Sigmoid colon (tissue), 7 donors: Measurements from ENCODE around the gene MSLN. TPM values are rescaled to one million over a fixed set of nuclear protein-coding genes. Genes with fewer than 3 reads are reported as not detected.
"Not testable (repeated sequence)": the region's sequence is repeated elsewhere in the genome, so short reads cannot be mapped to it uniquely, and the experiment has no call there.

ENCODE experiments used
- DNase-seq: peaks from one replicate; pipeline ENCODE4 v3.0.0-alpha.2; 2019
- H3K27ac ChIP-seq, 4 donors: fragments of 200-600 bp; sonication (generic); one replicate each; pipeline ENCODE4 v1.5.1; 2016 to 2019; ENCODE audit warnings: mild to moderate bottlenecking in 1 of 4
- H3K27me3 ChIP-seq, 3 donors: fragments of 200-600 bp; sonication (generic); one replicate each; pipeline ENCODE4 v1.5.1; 2019; ENCODE audit warnings: mild to moderate bottlenecking in 1 of 3
- H3K36me3 ChIP-seq, 4 donors: fragments of 200-600 bp; sonication (generic); one replicate each; pipeline ENCODE4 v1.5.1; 2016 to 2019
- H3K4me1 ChIP-seq, 4 donors: fragments of 200-600 bp; sonication (generic); one replicate each; pipeline ENCODE4 v1.5.1; 2017 to 2019
- H3K4me3 ChIP-seq, 4 donors: fragments of 200-600 bp; sonication (generic); one replicate each; pipeline ENCODE4 v1.5.1; 2017 to 2019; ENCODE audit warnings: mild to moderate bottlenecking in 2 of 4, moderate library complexity in 1 of 4
- H3K9me3 ChIP-seq, 4 donors: fragments of 200-600 bp in 3 of 4; sonication (generic) in 3 of 4; one replicate each; pipeline versions ENCODE4 v1.5.1 to v1.6.1; 2013 to 2019
- EP300 ChIP-seq, 4 donors: sonication (generic); formaldehyde crosslinking; IDR thresholded peaks; one replicate each; pipeline ENCODE4 v1.6.1; 2017; ENCODE audit warnings: antibody characterized with exemption in 4 of 4
- POLR2A ChIP-seq, 2 donors: fragments of 450-650 bp; IDR thresholded peaks; one replicate each; pipeline ENCODE4 v1.6.1; 2016; ENCODE audit warnings: antibody characterized with exemption in 2 of 2, mild to moderate bottlenecking in 2 of 2, moderate library complexity in 2 of 2
- POLR2AphosphoS5 ChIP-seq, 4 donors: sonication (generic); formaldehyde crosslinking; IDR thresholded peaks; one replicate each; pipeline ENCODE4 v1.6.1; 2017; ENCODE audit warnings: antibody characterized with exemption in 4 of 4
- WGBS, 2 donors: extraction: QIAGEN DNeasy Blood & Tissue Kit; methylation state at CpG; one replicate each; pipeline ENCODE4 v1.1.7; 2013; 5-methylcytosine and 5-hydroxymethylcytosine counted together
- intact Hi-C: fragments of 100-400 bp; cut with DNase I; formaldehyde crosslinking; loops from one replicate; pipeline ENCODE4 v1.15.1; 2023
- polyA plus RNA-seq, 3 donors: library from polyadenylated mRNA; stranded (reverse); fragments of 200-250 nt; gene quantifications; one replicate each; pipeline ENCODE4 v1.2.3, GENCODE V29; 2013
- total RNA-seq, 4 donors: library from RNA; depleted of rRNA; stranded (reverse); fragments of >200 nt; gene quantifications; one replicate each; pipeline ENCODE4 v1.1.0, GENCODE V29; 2016
- TF ChIP-seq, protein P1 (sequence below), 4 experiments: fragments of 450-650 bp in 3 of 4; fragments of 200-600 bp in 1 of 4; IDR thresholded peaks; one replicate each; pipeline ENCODE4 v1.5.1; 2016 to 2019; ENCODE audit warnings: antibody characterized with exemption in 4 of 4, mild to moderate bottlenecking in 3 of 4, moderate library complexity in 2 of 4
- donor health status: healthy with polysubstance abuse.
- donor health status: Bipolar disorder and iron deficiency.
- donor health status: healthy.

Gene MSLN
- total and polyA plus RNA-seq, 7 donors, result 0.54 to 3.5 (median 1.2) TPM; not detected in 3

DNA sequence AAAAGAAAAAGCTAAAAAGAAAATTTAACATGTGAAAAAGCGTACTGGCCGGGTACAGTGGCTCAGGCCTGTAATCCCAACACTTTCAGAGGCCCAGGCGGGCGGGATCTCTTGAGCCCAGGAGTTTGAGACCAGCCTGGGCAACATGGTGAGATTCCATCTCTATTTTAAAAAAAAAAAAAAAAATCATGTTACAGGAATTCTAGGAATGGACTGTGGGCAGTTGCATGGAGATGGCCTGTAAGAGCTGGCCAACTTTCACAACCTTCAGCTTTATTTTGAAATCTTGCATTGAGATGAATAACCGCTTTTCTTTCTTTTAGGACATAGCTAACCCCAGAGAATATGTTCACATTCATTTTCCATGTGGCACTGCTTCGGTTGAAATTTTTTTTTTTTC lies 11.5 kb upstream of the MSLN start:
- Histone ChIP-seq H3K36me3 (no peaks in the 10 kb centered on the region), H3K4me3 (no peak overlapping the region), H3K27ac (no peak overlapping the region), H3K4me1 (no peaks in the 10 kb centered on the region), H3K27me3 (peaks cover 0 to 14% (median 11%) of the 10 kb centered on the region in 3 donors), H3K9me3 (no peaks in the 10 kb centered on the region)
- no peak for DNase-seq
- TF ChIP-seq, protein P1, sequence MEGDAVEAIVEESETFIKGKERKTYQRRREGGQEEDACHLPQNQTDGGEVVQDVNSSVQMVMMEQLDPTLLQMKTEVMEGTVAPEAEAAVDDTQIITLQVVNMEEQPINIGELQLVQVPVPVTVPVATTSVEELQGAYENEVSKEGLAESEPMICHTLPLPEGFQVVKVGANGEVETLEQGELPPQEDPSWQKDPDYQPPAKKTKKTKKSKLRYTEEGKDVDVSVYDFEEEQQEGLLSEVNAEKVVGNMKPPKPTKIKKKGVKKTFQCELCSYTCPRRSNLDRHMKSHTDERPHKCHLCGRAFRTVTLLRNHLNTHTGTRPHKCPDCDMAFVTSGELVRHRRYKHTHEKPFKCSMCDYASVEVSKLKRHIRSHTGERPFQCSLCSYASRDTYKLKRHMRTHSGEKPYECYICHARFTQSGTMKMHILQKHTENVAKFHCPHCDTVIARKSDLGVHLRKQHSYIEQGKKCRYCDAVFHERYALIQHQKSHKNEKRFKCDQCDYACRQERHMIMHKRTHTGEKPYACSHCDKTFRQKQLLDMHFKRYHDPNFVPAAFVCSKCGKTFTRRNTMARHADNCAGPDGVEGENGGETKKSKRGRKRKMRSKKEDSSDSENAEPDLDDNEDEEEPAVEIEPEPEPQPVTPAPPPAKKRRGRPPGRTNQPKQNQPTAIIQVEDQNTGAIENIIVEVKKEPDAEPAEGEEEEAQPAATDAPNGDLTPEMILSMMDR (IDR thresholded peaks at IDR 0.05), result no peak
- TF ChIP-seq POLR2AphosphoS5 (IDR thresholded peaks at IDR 0.05) (no peak), EP300 (IDR thresholded peaks at IDR 0.05) (no peak), POLR2A (IDR thresholded peaks at IDR 0.05) (no peak)
- WGBS, 2 donors, result 83 to 93% methylated on average over 6 of the region's 6 CpGs
- intact Hi-C loops, result no loop called here

DNA sequence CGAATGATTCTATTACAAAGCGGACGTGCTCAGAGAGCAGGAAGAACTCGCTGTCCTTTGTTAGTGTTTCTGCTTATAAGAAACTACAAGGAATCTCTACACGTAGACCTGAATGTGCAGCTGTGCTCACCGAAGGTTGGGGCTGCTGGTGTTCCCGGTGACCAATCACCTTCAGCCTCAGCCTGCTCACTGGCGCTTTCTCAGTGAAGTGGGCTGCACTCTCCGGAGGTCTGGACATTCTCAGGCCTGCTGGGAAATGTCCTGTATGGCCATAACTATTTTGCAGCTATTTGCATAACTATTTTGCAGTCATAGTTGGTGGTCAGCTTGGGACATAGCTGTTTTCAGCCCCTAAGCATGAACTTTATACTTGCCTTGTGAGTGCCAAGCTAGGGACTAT lies 10.0 kb upstream of the MSLN start:
- peaks cover 0 to 11% (median 11%) of the 10 kb centered on the region in 3 donors for H3K27me3 ChIP-seq
- H3K36me3 ChIP-seq, result no peaks in the 10 kb centered on the region
- H3K4me1 ChIP-seq, result no peaks in the 10 kb centered on the region
- H3K27ac ChIP-seq, result no peak overlapping the region
- WGBS, 2 donors, result 69 to 73% methylated on average over 9 of the region's 9 CpGs
- H3K4me3 ChIP-seq, result no peak overlapping the region
- no peak for DNase-seq
- no peak for TF ChIP-seq POLR2AphosphoS5 (IDR thresholded peaks at IDR 0.05)
- no peak for TF ChIP-seq POLR2A (IDR thresholded peaks at IDR 0.05)
- TF ChIP-seq, protein P1 (IDR thresholded peaks at IDR 0.05), result no peak
- TF ChIP-seq EP300 (IDR thresholded peaks at IDR 0.05), result no peak
- intact Hi-C loops, result no loop called here
- no peaks in the 10 kb centered on the region for H3K9me3 ChIP-seq

DNA sequence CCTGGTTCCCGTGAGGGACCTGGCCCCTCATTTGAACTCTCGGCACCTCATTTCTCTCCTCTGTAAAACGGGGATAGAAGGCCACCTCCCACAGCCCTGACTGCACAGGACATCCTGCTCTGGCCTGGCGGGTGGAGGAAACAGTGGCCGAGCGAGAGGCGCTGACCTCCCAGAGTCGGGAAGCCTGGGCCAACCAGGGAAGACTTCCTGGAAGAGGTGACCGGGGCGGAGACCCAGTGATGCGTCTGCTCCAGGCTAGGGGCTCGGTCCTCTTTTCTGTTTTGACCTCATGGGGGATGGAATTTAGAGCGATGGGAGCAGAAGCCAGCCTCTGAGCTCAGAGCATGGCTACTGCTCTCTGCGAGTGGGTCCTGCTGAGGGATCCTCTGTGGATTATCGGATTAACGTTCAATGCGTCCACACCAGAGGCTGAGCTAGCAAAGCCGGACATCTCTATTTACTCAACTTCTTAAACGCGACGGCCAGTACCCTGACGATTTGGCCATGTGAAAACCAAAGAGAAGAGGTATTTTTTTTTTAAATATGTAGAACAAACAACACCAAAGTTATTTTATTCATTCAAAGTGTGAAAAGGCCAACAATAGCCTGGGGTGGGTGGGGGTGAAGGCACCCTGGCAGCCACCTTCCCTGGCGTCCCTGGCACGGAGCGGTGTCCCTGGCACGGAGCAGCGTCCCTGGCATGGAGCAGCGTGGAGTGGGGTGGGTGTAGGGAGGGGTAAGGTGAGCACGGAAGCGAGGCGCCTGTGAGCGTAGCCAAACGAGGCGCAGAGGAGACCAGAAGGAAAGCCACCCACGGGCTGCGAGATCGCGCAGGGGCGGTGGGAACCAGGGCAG lies 9.2 kb upstream of the MSLN start:
- Histone ChIP-seq H3K36me3 (no peaks in the 10 kb centered on the region), H3K27me3 (peaks cover 0 to 11% (median 10%) of the 10 kb centered on the region in 3 donors), H3K4me1 (no peaks in the 10 kb centered on the region), H3K4me3 (no peak overlapping the region), H3K27ac (no peak overlapping the region), H3K9me3 (peaks cover 0 to 1% (median 0%) of the 10 kb centered on the region in 4 donors)
- TF ChIP-seq EP300 (IDR thresholded peaks at IDR 0.05), result no peak
- no peak for TF ChIP-seq POLR2AphosphoS5 (IDR thresholded peaks at IDR 0.05)
- no peak for TF ChIP-seq POLR2A (IDR thresholded peaks at IDR 0.05)
- TF ChIP-seq, protein P1 (IDR thresholded peaks at IDR 0.05), result no peak
- no peak for DNase-seq
- intact Hi-C loops, result no loop called here
- WGBS, 2 donors, result 55 to 70% methylated on average over 39 of the region's 39 CpGs

DNA sequence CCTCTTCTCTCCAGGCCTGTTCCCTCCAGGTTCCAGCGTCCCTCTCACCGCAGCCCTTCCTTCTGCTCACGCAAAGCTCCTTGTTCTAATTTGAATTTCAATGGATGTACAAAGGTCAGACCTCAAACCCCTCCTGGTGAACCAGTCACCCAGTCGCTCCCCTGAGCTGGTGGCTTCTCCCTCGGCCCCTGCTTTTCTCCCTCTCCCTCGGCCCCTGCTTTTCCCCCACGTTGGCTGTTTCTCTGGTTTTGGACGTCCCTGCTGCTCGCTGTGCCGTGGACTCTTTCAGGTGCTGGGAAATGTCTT lies 8.6 kb upstream of the MSLN start:
- WGBS, 2 donors, result 25 to 58% methylated on average over 10 of the region's 10 CpGs
- peaks cover 0 to 11% (median 10%) of the 10 kb centered on the region in 3 donors for H3K27me3 ChIP-seq
- TF ChIP-seq POLR2AphosphoS5 (IDR thresholded peaks at IDR 0.05) (no peak), POLR2A (IDR thresholded peaks at IDR 0.05) (no peak), EP300 (IDR thresholded peaks at IDR 0.05) (no peak)
- TF ChIP-seq, protein P1 (IDR thresholded peaks at IDR 0.05), result no peak
- DNase-seq, result no peak
- H3K36me3 ChIP-seq, result no peaks in the 10 kb centered on the region
- no peaks in the 10 kb centered on the region for H3K4me1 ChIP-seq
- H3K9me3 ChIP-seq, result peaks cover 0 to 1% (median 0%) of the 10 kb centered on the region in 4 donors
- intact Hi-C loops, result no loop called here
- H3K4me3 ChIP-seq, result no peak overlapping the region
- H3K27ac ChIP-seq, result no peak overlapping the region

DNA sequence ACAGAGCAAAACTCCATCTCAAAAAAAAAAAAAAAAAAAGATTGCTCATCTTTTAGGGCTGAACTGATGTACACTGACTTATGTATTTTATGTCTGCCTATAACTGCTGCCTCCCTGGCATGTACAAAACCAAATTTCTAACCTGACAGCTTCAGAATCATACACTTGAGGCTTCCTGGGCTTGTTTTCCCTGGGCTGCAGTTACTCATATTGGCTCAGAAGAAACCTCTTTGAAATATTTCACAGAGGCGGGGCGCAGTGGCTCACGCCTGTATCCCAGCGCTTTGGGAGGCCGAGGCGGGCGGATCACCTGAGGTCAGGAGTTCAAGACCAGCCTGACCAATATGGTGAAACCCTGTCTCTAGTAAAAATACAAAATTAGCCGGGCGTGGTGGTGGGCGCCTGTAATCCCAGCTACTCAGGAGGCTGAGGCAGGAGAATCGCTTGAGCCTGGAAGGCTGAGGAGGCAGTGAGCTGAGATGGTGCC lies 6.4 kb upstream of the MSLN start:
- H3K27ac ChIP-seq, intact Hi-C loops, H3K9me3 ChIP-seq, H3K4me1 ChIP-seq, H3K36me3 ChIP-seq, H3K4me3 ChIP-seq, DNase-seq: not testable (repeated sequence)
- WGBS, 2 donors, result 57 to 79% methylated on average over 11 of the region's 11 CpGs
- H3K27me3 ChIP-seq, result peaks cover 0 to 11% (median 10%) of the 10 kb centered on the region in 3 donors
